ENCODE measurements around the gene MORN5.
"Not testable (repeated sequence)": the region's sequence is repeated elsewhere in the genome, so short reads cannot be mapped to it uniquely, and the experiment has no call there.

MORN5 gene

DNA sequence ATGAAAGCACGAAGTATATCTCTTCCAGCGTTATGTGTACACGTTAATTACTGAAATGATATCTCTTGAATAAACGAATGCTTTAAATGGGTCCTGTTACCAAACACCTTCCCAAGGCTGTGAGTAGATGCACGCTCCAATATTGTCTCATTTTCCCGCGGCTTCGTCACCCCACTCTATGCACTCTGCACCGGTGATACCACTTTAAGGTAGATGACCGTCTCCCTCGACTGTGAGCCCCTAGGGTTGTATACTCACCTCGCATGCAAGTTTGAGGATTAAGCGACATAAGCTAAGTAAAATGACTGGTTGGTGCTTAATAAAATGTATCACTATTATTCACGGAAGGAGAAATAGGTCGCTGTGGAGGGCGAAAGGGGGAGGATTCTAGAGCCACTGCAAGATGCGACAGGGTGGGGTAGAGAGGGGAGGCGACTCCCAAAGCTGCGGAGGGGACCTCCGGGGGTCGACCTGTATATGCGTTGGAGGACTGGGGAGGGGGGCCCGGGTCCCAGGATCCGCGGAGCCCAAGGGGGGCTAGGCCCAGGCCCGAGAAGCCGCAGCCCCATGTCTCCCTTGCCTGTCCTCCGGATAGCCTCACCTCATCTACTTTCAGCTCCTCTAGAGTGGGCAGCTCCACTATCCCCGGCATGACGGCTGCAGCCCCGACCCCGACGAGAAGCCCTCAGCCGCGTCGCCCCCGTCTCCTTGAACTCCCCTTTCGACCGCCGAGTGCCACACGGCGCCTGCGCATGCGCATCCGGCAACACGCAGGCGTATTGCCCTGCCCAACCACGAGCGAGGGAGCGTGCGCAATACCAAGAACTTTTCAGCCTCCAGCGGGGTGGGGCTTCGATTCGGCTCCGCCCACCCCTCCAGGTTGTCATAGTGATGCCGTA, at the start of gene MORN5, which contains the start of gene NDUFA8:
Gene MORN5 (plus strand): TSS at position 883 of the 899 bp plus-strand sequence. CDS start 65 bp downstream, outside the sequence.
Gene NDUFA8 (minus strand): TSS at position 754 of the 899 bp plus-strand sequence. CDS start 102 bp downstream, at position 652.
- DNase-seq, result peak; percentile 90

DNA sequence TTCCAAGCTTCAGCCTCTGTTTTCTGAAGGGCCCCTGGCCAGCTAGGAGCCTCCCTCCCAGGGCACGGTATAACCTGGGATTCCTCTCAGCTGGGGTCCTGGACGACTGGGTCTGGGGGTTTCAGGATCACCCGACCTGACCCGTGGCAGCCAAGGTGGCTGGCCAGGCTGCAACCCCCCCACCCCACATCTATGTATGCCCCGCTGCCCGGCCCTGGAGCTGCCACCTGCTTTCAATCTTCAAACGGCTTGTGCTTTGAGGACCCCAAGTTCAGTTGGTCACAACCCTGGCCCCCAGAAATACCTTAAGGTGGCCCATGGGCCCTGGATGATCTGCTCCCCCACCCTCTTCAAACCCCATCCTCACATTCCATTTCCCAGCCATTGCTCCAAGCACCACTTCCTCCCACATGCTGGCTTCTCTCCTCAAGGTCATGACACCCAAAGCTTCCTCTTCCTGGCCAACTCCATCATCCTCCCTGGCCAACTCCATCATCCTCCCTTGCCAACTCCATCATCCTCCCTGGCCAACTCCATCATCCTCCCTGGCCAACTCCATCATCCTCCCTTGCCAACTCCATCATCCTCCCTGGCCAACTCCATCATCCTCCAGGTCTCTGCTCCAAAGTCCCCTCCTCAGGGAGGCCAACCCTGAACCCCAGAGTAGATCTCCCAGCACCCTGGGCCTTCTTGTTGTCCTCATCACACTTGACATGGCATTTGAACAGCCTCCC, 49.4 kb upstream of the MORN5 start:
- DNase-seq, result no peak

DNA sequence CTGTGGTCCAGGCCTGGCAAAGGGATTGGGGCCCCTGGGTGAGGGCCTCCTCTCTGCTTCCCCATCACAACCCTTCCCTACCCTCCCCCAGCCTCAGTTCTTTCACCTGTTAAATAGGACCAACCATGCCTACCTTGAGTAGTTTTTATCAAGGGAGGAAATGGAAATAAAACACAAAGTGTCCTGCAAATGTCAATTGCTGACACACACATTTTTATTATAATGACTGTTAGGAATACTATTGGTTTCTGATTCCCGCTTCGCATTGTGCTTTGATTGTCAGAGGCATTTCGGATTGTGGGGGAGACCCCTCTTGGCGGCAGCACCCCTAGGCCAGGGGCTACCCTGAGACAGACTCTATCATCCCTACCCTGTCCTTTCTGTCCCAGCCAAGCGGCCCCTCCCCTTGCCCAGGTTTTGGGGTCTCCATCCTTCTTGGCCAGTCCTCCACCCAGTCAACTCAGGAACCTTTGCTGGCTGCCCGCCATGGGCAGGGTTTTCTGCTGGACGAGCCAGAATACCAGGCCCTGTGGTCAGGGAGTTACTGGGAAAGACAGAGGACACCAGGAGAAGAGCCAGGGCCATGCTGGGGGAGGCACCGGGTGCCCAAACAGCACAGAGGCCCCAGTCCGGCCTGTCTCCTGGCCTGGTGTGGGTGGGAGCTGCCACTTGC, 48.2 kb upstream of the MORN5 start:
- no peak for DNase-seq

DNA sequence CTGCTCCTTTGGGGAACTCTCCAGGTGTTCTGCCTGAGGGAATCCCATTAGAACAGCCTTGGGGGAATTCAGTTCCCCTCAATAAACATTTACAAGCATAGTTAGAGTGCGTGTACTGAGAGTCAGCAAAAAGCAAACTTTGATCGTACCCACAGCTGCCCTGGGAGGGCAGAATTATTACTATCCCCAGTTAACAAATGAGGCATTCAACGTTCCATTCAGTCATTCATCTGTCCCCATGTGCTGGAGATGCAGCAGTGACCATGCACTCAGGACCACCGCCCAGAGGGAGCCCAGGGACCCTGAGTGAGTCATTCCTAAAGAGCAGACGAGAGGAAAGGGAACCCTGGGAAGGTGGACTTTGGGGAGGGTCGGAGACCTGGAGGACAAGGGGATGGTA, 47.5 kb upstream of the MORN5 start:
- DNase-seq, result no peak

DNA sequence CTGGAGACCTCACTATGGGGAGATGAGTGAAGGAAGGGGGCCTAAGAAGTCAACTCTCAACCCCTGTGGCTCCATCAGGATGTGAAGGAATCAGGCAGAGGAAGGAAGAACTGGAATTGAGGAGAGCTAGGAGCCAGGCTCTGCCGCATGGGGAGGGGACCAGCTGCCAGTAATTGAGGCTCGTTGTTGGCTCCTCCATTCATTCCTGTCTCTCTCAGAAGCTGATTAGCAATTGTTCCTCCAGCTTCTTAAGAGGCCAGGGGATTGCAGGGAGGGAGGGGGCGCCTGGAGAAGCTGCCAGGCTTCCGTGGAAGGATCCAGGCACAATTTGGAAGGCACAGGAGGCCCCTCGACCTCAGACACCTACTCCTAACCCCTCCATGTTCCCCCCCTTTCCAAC, 46.1 kb upstream of the MORN5 start:
- no peak for DNase-seq

DNA sequence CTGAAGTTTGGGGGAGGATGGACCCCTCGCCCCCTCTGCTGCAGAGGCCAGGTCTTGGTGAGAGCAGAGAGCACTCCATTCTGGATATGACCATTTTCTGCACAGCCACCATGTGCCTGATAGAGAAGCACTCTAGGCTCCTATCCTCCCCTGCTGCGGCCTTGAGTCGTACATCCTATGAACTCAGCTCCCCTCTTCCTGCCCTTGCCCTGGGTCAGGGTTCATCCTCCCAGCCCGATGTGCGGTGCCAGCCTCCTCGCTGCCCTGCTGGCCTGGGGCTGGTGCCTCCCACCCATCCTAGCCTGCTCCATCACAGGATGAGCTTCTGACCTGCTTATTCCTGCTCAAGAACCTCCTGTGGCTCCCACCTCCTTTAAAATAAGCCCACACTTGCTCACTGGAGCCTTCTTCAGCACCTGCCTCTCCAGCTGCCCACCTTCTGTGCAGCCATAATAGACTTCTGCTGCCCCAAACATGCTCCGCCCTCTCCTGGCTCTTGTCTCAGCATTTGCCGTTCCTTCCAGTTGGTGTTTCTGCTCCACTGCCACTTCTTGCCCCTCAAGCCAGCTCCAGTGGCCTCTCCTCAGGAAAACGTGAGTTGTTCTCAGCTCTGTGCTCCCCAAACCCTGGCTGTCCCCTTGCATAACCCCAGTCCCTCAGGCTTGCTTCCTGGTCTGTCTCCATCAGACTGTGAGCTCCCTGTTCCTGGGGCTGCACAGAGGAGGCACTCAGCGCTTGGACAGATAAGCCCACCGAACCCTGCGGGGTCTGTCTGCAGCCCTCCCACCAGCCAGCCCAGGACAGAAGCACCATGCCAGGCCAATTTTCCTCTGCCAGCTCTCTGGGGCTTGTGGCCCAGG, 44.3 kb upstream of the MORN5 start:
- no peak for DNase-seq

DNA sequence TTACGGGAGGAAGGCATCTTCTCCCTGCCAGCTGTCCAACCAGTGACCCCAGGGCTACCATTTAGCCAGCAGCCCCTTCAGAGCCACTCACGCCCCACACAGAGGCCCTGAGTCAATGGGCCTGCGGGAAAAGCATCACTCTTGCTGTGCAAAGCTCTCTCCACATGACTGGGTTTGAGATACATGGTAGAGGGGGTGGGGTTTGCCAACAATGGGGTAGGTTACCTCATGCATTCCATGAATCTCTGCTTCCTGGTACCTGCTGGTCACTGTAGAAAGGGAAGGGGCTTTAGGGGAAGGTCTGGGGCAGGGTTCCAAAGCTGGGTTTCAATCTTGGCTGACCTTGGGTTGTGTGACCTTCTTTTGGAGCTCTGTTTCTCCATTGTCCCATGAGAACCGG, 43.7 kb upstream of the MORN5 start:
- no peak for DNase-seq

DNA sequence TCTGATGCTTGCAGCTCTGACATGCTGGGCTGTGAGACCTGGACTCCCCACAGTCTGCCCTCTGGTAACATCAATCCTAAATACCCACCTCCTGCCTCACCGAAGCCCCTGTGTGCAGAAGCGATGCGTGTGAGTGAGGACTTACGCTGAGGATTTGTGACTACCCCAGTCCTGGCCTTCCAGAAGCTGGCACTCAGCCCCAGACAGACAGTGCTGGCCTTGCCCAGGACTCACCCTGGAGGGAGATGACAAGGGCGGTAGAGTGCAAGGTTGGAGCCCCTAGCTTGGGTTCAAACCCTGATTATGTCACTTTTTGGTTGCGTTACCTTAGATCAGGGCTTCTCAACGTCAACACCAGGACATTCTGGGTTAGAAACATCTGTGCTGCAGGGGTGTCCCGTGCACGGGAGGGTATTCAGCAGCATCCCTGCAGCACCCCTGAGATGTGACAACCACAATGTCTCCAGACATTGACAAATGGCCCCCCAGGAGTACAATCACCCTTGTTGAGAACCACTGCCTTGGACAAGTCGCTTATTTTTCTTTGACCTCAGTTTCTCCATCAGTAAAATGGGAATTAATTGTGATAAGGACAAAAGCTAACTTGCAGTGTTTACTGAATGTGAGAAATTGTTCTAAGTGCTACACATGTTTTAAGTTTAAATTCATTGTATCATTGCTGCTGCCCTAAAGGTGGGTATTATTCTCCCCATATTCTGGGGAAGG, 43.1 kb upstream of the MORN5 start:
- DNase-seq, result no peak

DNA sequence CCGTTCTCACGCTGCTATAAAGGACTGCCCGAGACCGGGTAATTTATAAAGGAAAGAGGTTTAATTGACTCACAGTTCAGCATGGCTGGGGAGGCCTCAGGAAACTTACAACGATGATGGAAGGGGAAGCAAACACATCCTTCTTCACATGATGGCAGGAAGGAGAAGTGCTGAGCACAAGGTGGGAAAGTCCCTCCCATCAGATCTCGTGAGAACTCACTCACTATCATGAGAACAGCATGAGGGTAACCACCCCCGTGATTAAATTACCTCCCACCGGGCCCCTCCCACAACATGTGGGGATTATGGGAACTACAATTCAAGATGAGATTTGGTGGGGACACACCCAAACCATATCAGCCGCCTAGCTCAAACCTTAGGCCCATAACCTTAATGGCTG, 42.5 kb upstream of the MORN5 start:
- DNase-seq, result not testable (repeated sequence)

DNA sequence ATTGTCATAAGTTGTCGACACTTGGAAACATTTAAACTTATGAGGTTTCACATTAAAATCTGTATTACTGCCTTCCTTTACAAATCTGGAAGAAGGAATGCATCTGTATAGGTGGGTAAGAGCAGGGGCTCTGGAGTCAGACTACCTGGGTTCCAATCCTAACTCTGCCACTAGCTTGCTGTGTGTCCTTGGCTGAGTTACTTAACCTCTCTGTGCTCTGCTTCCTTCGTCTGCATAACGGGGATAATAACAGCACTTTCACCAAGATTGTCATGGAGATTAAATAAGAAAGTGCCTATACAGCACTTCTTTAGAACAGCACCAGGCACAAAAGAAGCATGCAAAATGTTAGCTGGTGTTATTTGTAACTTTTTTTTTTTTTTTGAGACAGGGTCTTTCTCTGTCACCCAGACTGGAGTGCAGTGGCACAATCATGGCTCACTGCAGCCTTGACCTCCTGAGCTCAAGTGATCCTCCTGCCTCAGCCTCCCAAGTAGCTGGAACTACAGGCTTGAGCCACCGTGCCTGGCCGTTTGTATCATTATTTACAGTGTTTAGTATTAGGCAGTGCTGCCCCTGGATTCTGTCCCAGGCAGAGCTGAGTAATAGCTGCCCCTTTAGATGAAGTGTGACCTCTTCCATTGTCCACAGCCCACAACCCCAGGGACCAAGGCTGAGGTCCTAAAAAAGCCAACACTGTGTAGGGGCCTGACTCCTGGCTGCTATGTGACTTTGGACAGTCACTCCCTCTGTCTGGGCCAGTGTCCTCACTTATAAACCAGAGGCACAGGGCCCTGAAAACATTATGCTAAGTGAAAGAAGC, 41.2 kb upstream of the MORN5 start:
- no peak for DNase-seq

DNA sequence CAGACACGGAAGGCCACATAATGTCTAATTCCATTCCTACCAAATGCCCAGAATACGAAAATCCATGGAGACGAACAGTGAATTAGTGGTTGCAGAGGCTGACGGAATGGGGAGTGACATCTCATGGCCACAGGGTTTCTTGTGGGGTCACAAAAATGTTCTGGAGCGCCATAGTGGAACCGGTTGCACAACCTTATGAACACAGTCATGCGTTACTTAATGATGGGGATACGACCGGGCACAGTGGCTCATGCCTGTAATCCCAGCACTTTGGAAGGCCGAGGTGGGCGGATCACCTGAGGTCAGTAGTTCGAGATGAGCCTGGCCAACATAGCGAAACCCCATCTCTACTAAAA, 40.6 kb upstream of the MORN5 start:
- no peak for DNase-seq

DNA sequence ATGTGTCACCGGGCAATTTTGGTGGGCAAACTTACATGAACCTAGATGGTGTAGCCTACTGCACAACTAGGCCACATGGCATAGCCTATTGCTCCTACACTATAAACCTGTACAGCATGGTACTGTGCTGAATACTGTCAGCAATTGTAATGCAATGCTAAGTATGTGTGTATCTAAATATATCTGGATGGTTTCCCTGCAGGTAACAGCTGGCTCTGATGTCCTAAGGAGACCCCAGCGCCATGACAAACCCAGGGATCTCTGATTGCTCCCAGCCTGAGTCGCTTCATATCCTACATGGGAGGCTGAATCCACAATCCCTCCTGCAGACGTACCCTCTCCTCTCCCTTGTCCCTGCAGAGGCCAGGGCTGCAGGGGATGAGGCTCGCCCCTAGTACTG, 40.0 kb upstream of the MORN5 start:
- DNase-seq, result no peak

DNA sequence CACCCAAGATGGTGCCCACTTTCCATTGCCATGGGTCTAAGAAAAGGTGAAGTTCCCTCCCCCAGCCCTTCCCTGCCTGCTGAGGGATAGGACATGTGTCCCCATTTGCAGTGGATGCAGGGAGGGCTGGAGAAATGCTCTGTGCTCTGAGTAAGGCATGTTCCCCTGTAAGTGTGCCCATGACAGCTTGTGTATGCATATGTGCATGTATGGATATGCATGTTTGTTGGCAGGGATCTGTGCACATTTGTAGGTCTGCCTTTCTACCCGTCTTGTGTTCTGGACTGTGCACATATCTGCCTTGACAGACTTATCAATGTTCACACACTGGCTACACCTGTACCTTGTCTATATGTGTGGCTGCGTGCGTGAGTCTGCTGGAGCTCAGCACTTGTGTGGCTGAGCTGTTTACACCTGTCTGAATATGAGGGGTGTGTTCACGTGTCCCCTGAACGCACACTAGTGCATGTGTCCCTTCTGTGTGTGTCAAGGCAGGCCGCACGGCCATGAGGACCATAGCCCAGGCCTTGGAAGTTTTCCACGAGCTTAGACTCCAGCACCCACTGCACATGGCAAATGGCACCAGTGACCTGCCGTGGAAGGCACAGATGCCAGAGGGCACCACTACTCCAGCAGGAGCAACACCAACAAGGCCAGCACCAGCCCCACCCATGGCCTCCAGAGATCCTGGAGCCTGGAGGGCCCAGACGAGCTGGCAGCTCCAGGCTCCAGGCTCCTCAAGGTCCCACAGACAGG, 39.2 kb upstream of the MORN5 start:
- DNase-seq, result no peak

DNA sequence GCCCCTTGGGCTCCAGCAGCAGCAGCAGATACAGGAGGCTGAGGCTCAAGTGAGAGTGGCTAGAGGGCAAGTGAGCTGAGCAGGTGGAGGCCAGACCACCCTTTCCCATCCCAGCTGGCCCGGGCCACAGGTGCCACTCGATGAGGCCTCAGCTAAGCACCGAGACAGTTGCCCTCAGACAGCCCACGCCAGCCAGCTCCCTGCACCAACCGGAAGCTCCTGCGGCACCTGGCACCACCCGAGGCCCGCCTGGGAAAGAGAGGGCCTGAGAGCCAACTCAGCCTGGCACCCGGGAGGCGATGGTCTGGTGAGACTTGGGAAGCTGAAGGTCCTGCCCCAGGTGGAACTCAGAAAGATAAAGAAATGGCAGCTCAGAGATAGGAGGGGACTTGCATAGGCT, 38.3 kb upstream of the MORN5 start:
- no peak for DNase-seq

DNA sequence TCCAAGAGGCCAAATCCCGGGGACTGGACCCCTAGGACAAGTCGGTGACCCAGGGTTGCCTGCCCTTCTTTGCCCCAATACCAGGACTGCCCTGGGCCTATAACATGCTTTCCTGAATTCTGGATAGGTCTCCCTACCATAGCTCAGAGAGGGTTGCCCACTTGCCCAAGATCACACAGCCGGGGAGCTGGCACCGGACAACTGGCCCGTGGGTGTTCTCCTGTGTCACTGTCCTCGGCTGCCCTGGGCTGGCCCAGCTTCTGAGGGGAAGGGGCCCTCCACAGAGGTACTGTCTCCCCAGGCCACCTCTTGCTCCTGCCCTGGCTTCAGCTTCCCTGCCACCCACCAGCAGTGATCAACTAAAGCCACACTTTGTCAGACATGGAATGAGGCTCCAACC, 37.8 kb upstream of the MORN5 start:
- no peak for DNase-seq

DNA sequence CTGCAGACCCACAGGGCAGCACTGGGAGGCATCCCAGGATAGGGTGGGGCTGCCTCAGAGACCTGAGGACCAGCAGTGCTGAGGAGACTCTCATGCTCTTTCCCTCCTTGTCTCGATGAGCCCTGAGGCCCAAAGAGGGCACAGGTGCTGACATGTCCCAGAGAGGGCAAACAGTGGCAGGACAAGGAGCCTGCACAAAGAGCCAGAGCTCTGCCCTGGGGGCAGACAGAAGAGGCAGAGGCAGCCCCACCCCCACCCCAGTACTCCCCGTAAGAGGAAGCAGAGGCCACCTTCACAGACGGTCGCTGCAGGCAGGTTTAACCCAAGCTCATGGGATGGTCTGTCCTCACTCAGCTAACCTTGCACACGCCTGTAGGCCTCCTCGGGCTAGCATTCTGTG, 37.2 kb upstream of the MORN5 start:
- DNase-seq, result no peak

DNA sequence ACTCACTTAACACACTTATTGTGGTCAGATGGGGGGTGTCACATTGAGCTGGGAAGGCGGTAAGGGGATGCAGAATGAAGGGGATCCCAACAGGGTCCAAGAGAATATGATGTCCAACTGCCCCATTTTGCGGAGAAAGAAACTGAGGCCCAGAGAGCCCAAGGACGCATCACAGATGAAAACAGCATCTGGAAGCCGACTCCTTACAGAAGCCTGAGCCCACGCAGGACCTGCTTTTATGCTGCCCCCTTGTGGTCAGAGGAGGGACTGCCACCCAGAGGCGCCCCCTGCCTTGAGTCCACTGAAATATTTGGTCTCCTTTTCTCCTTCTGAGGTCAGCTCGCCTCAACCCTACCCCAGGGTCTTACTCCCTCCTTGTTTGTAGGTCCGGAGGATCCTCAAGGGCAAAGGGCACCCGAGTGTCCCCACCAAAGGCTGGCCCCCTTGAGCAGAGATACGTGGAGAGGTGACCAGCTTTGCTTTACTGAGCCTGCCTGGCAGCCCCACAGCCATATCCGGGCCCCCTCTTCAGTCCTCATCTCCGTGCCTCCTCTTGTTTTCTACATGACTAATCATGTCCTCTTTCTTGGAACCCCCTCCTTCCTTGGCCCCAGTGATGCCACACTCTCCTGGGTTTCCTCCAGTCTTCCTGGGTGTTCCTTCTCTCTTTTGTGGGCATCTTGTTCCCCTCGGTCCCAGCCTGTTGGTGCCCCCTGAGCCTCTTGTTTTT, 36.6 kb upstream of the MORN5 start:
- peak; percentile 10 for DNase-seq

DNA sequence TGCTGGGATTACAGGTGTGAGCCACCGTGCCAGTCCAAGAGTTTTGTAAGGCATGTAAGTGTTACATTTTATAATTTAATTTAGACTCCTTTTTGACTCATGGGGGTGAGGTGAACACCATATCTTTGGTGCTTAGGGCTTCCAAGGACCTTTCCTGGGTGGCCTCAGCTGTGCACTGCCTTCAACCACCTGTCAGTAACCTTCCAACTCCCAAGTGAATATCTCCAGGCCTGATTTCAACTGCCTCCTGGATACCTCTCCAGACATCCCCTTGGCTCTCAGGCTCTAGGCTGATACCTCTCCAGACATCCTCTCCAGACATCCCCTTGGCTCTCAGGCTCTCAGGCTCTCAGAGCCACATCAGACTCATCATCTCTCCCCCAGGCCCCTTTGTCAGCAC, 35.7 kb upstream of the MORN5 start:
- DNase-seq, result no peak

DNA sequence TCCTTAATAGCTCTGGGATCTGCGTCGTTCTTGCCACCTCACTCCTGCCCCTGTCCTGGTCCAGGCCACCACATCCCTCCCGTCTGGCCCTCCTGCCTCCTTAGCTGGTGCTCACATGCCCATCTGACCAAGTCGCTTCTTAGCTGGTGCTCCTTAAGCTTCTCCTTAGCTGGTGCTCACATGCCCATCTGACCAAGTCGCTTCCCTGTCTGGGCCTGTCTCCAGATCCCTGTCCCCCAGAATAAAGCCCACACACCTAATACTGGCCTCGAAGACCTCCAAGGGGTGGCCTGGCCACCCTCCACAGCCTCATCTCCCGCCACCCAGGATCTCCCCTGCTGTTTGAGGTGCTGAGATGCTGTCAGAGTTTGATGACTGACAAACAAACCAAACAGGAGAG, 35.2 kb upstream of the MORN5 start:
- DNase-seq, result no peak

DNA sequence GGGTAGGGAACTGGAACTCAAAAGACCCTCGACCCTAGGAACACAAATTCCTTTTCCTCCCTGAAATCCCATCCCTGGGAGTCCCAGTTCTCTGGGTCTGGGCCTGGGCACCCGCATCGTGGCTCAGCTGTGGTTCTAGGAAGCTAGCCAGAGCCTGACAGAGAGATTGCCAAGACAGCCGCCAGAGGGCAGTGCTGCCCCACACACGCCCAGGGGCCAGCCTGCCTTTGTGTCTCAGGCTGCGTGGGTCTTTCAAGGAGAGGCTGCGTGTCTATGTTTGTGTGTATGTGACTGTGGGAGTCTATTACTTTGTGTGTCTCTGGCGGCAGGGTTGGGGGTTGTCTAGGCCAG, 34.6 kb upstream of the MORN5 start:
- DNase-seq, result peak; percentile 35

Data from NCI-H2029 treated with DMSO at 0.1 percent for 48 hours (cell line).